HG02884 (cell line): Measurements from ENCODE around the gene MKRN1.
"Not testable (repeated sequence)": the region's sequence is repeated elsewhere in the genome, so short reads cannot be mapped to it uniquely, and the experiment has no call there.

ENCODE experiments used
- ATAC-seq: cut with Tn5 transposase; IDR thresholded peaks from one replicate; pipeline ENCODE4 v1.9.1; 2021; ENCODE audit warnings: mild to moderate bottlenecking, moderate library complexity; ENCODE audit not compliant: unreplicated experiment

The MKRN1 gene

DNA sequence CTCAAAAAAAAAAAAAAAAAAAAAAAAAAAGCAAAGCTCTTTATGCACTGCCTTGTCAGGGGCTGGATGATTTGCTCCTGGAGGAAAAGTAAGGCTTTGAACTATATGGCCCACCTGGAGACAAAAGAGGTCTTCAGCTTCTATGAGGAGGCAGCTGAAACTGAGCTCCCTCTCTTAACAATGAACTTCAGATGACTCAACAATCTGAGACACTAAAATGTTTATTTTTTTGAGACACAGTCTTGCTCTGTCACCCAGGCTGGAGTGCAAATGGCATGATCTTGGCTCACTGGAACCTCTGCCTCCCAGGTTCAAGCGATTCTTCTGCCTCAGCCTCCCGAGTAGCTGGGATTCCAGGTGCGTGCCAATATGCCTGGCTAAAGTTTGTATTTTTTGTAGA is 38.7 kb downstream of the MKRN1 start:
- no peak for ATAC-seq

DNA sequence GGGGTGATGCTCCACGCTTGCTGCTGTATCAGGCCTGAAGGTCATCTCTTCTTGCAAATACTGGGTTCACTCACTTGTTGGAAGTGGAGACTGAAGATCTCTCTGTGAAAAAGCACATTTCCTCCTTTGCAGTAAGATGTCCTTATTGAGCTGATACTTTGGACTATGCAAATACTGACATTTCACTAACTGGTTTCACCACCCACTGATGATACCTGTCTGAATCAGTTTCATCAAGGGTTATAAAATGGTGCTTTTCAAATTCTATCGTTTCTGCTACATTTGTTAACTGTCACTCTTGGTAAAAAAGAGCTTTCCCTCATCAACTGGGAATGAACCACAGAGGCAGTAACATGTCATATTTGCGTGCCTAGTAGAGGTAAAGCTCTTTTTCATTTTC is 39.9 kb downstream of the MKRN1 start:
- ATAC-seq, result peak; percentile 45

GRCh38 chr7:140435252-140435895 is 43.9 kb downstream of the MKRN1 start:
- no peak for ATAC-seq

DNA sequence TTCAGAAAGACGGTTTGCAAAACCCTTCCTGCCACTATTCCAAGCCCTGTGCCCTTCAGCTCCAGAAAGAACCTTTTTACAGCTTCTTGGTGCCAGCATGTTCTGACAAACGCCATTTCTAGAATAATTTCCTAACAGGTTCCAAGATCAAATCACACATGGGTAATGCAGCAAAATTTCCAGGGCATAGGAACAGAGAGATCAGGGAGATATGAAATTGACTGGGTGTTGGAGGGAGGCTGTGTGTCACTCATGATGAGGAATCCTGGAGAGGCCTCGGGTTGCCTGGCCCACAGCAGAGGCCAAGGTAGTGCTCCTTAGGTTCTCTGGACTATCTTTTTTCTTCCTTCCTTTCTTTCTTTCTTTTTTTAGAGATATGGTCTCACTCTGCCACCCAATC is 45.9 kb downstream of the MKRN1 start:
- no peak for ATAC-seq

GRCh38 chr7:140426130-140426529 is 53.2 kb downstream of the MKRN1 start:
- no peak for ATAC-seq

GRCh38 chr7:140425718-140426117 is 53.6 kb downstream of the MKRN1 start:
- ATAC-seq, result no peak

DNA sequence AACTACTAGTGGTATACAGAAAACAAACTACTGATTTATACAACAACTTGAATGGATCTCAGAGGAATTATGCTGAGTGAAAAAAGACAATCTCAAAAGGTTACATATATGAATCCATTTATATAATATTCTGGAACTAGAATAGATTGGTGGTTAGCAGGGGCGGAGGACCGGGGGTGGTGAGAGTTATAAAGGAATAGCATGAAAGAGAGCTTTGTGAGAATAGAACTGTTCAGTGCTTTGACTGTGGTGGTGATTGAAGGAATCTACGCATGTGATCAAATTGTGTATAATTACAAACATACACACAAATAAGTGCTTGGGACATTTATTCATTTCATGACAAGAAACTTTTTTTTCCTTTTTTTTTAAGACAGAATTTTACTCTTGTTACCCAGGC is 55.8 kb downstream of the MKRN1 start:
- no peak for ATAC-seq

DNA sequence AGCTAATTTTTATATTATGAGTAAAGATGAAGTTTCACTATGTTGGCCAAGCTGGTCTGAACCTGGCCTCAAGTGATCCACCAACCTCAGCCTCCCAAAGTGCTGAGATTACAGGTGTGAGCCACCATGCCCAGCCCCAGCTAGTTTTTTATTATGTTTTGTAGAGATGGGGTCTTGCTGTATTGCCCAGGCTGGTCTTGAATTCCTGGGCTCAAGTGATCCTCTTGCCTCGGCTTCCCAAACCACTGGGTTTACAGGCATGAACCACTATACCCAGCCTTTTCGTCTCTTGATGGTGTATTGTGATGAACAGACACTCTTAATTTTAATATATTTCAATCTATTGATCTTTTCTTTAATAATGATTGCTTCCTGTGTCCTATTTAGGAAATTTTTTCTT is 57.8 kb downstream of the MKRN1 start:
- ATAC-seq, result no peak

GRCh38 chr7:140418653-140419052 is 60.7 kb downstream of the MKRN1 start:
- ATAC-seq, result no peak

DNA sequence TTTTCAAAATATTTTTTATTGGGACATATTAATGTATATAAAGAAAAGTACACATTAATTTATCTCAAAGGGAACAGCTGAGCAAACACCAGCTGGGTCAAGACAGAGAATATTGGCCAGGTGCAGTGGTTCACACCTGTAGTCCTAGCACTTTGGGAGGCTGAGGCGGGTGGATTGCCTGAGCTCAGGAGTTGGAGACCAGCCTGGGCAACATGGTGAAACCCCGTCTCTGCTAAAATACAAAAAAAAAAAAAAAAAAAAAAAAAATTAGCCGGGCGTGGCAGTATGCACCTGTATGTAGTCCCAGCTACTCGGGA is 61.2 kb downstream of the MKRN1 start:
- ATAC-seq, result not testable (repeated sequence)

DNA sequence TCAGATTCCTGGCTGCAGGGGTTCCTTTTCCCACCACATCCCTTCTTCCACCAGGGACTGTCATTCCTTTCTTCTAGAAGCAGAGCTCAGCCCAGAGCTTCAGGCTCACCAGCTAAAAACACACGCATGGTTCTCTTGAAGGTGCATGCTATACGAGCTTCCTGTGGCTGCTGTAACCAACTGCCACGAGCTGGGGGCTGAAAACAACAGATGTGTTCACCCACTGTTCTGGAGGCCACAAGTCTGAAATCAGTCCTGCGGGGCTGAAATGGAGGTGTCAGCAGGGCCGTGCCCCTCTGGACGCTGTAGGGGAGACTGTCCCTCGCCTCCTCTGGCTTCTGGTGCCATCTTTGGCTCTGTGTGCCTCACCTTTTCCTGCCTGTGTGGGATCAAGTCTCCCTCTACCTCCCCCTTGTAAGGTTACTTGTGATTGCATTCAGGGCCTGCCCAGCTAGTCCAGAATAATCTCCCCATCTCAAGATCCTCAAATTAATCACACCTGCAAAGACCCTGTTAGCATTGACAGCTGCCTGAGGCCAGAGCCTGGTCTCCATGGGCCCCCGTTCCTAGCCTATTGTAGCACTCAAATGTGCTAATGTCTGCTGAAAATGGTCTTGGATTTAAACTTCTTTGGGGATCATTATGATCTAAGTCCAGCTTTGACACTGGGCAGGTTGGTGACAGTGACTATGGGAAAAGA is 61.7 kb downstream of the MKRN1 start:
- ATAC-seq, result no peak

GRCh38 chr7:140416560-140416959 is 62.7 kb downstream of the MKRN1 start:
- no peak for ATAC-seq

DNA sequence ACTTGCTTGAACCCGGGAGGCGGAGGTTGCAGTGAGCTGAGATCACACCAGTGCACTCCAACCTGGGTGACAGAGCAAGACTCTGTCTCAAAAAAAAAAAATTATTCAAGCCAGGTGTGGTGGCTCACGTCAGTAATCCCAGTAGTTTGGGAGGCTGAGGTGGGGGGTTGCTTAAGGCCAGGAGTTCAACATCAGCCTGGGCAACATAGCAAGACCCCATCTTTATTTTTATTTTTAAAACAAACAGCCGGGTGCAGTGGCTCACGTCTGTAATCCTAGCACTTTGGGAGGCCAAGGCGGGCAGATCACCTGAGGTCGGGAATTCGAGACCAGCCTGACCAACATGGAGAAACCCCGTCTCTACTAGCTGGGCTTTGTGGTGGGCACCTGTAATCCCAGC is 63.5 kb downstream of the MKRN1 start:
- not testable (repeated sequence) for ATAC-seq

- ATAC-seq, result no peak
Measured at GRCh38 chr7:140415361-140415760, 63.9 kb downstream of the MKRN1 start.

- ATAC-seq, result no peak
Measured at GRCh38 chr7:140404565-140405065, 74.7 kb downstream of the MKRN1 start.

- peak; percentile 57 for ATAC-seq
Measured at GRCh38 chr7:140403878-140404564, 75.3 kb downstream of the MKRN1 start, which contains the start of gene RAB19. Gene RAB19, plus strand, starts transcription at chr7:140404058. Its CDS starts 3,589 bp downstream, at chr7:140407647.
